Stimulated activated CD4-positive, alpha-beta T cell treated with anti-CD3 and anti-CD28 coated beads, Interleukin-4, amount 100 ng/mL, for 1 hour (primary cell): Measurements from ENCODE around the gene FBXO2.

Experiments
- DNase-seq: peaks from one replicate; pipeline ENCODE4 v3.0.0-alpha.2; 2020

Gene FBXO2

DNA sequence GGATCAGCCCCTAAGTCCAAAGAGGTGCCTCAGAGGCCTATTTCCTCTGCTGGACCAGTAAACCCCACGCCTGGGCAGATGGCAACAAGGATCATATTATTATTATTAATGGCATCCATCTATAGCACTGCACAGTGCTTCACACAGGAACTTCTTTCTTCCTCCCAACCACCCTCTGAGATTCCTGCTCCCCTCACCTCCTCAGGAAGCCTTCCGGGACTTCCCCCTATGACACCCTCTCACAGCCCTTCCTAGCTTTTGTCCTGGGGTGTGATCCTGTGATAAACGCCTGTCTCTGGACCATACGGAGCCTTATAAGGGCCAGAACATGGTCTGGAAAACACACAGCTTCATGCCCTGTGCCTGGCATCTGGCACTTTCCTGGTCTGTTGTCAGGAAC is 3.2 kb downstream of the FBXO2 start:
- DNase-seq = no peak

DNA sequence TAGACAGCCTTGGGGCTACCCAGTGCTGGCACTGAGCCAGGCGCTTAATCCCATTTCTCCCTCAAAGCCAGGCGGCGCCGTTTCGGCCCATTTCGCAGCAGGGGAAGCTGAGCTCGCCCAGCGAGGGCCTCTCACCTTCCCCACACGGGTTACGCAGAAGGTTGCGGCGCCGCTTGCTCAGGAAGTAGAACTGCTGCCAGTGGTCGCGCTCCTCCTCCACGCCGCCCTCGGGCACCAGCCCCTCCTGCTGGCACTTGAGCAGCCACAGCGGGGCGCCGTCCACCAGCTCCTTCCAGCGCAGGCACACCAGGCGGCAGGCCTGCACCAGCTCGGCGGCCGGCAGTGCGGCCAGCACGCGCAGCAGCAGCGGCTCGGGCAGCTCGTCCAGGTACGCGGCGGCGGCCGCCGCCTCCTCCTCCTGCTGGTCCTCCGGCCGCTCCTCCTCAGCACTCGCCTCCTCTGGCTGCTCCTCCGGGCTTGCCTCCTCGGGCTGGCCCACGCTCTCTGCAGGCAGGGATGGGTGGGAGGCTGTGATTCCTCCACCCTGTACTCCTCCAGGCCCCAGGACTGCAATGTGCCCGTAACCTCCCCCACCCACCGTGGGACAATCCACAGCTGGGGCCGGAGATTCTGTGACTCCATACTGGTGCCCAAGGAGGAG is 3.8 kb downstream of the FBXO2 start:
- peak; percentile 74 for DNase-seq

DNA sequence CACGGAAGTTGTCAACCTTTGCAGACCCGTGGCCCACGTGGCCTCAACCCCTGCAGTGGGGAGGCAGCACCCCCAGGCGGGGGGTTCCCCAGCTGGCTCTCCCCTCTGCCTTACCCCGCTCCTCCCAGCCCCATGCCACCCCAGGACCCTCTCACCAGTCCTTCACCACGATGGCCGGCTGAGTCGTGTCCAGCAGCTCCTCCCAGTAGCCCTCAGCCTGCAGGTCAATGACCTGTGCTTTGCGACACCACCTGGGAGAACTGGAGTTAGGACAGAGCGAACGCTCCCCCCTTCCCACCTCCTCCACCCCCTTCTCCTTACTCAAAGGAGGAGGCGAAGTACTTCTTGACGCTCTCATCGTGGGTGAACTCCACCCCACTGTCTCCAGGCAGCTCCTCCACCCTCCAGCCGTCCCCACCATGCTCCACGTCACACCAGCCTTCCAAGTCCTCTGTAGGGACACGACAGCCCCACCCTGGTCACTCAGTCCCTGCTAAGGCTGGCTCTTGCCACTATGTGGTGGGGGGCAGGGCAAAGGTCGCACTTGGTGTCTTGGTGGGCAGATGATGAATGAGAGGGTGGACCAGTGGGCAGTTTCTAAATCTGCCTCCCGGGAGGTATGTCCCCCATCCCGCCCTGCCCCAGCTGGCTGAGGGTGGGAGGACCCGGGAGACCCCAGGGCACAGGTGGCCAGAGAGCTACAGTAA is 4.5 kb downstream of the FBXO2 start:
- no peak for DNase-seq

DNA sequence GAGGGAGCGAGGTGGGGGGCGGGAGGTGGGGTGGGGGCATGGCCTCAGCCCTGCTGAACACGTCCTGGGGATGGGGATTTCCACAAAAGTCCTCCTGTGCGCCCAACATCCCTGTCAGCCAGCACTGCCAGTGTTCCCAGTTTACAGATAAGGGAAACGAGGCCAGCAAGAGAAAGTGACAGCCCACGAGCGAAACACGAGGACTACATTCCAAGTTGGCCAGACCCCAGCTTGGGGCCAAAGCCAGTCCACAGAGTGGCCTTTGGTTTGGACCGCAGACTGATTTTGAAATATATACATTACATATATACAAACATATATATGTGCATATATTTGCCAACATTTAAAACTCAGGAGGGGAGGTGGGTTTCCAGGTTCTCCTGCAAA is 5.0 kb downstream of the FBXO2 start:
- no peak for DNase-seq

DNA sequence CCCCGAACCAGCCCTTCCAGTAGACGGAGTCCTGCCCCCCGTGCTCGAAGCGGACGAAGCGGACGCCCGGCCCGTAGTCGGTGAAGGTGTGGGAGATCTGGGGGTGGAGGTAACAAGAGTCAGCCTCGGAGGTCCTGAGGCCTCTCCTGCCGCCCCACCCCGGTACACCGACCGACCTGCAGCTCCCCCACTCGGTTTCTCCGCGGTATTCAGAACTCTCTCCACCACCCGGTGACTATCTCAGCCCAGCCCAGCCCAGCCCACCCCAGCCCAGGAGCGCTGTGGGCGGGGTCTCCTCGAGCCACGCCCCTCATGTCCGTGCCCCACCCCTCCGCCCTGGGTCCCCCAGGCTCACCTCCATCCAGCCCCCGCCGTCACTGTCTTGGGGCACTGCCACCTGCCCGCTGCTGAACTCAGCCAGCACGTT is 5.5 kb downstream of the FBXO2 start:
- DNase-seq = peak; percentile 56

DNA sequence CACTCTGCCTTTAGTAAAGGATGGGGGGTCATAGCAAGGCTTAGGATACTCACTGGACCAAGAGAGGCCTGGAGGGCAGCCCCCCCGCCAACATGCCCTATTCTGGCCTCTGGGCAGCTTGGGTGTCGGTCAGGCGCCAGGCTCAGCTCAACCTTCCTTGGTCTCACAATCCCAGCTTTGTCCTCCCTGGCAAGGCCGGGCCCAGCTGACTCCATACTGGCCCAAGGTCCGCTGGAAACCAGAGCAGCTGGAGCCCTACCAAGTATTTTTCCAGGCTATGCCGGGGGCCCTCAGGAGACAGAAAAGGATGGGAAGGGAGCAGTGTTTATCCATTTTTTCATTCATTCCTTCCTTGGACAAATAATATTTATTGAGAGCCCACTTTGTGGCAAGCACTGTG is 6.2 kb downstream of the FBXO2 start:
- no peak for DNase-seq

DNA sequence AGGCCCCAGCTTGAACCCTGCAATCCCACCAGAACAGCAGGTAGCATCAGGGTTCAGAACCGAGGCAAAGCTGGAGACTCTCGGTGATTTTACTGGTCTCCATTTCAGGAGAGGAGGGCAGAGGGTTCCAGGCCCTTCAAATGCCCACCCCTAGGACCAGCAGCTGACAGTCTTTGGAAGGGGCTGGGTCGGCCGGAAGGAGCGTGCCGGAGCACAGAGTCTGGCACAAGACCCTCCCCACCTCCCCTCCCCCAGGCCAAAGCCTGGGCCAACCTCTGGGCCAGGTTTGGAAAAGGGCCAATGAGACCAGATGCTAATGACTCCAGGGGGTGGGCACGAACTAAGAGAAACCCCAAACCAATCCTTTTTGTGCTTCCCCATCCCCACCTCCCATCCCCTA is 6.9 kb downstream of the FBXO2 start:
- DNase-seq = no peak

DNA sequence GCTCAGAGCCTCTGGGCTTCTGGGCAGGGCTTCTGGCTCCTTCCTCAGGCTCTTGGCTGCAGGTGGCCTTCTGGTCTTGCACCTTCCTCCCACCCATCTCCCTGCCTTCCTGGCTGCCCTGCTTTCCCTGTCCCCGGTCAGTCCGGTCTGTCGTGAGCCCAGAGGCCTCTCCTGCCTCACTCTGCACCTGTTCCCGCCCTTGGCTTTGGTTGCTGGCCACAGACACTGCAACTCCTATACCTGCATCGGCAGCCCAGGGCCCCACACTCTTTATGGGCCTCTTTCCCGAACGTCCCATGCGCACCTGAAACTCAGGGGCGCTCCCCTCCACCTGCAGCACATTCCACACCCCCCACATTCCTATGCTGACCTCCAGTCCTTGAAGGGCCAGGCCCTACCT is 7.9 kb downstream of the FBXO2 start:
- DNase-seq = no peak

DNA sequence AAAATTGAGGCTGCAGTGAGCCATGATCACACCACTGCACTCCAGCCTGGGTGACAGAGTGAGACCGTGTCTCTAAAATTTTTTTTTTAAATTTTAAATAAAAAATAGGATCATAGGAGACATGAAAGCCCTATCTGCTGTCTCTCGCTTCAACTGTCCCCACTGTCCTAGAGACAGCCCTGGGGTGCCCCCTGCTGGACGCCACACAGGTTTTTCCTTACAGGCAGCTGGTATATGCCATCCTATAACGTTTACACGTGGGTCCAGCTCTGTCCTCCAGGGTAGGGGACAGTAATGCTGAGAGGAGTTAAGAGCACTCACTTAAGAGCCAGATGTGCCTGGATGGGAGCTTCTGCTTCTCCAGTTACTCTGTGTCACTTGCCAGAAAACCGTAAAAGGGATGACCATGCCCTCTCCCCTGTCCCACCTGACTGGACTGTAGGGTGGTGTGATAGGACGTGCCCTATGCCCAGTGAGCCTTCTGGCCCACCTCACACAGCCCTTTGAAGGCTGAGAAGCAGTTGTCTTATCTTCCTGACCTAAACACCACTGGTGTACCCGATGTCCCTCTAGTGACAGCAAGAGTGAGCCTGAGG is 8.5 kb downstream of the FBXO2 start:
- peak; percentile 86 for DNase-seq

DNA sequence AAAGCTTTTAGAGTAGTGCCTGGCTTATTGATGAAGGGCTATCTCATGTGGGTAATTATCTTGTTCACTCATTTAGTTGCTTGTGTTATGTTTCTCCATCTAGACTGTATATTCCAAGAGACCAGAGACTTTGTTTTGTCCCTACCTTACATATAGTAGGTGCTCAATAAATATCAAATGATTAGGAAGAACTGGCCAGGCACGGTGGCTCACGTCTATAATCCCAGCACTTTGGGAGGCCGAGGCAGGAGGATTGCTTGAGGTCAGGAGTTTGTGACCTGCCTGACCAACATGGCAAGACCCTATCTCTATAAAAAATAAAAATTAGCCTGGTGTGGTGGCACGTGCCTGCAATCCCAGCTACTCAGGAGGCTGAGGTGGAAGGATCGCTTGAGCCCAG is 9.0 kb downstream of the FBXO2 start:
- DNase-seq = no peak

DNA sequence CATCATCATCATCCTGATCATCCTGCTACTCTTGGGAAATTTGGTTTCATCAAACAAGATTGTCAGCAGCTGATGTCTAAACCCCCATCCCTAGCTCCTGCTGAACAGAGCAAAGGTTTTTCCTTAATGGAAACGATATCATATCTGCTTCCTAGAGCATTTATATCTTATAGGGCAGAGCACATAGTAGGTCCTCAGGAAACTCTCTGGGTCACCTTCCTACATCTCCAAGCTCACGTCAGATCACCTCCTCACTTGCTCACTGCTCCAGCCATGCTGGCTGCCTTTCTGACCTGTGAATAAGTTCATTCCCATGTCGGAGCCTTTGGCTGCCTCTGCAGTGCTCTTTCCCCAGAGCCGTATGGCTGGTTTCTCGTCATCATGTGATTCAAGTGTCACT is 10.4 kb downstream of the FBXO2 start:
- DNase-seq = no peak

DNA sequence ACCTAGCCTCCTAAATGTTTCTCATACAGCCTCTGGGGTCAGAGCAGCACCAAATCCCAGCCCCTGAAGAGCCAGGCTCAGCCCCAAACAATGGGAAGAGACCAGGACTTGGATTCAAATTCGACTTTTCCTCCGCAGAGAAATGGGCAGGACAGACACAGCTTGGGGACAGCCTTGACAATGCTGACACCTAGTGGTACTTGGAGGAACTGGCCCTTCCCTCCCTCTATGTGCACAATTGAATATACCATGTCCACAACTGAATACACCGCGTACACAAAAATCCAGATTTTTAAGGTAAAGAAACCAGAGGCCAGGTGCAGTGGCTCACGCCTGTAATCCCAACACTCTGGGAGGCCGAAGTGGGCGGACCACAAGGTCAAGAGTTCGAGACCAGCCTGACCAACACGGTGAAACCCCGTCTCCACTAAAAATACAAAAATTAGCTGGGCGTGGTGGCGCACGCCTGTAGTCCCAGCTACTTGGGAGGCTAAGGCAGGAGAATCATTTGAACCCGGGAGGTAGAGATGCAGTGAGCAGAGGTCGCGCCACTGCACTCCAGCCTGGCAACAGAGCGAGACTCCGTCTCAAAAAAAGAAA is 11.7 kb downstream of the FBXO2 start:
- peak; percentile 66 for DNase-seq

DNA sequence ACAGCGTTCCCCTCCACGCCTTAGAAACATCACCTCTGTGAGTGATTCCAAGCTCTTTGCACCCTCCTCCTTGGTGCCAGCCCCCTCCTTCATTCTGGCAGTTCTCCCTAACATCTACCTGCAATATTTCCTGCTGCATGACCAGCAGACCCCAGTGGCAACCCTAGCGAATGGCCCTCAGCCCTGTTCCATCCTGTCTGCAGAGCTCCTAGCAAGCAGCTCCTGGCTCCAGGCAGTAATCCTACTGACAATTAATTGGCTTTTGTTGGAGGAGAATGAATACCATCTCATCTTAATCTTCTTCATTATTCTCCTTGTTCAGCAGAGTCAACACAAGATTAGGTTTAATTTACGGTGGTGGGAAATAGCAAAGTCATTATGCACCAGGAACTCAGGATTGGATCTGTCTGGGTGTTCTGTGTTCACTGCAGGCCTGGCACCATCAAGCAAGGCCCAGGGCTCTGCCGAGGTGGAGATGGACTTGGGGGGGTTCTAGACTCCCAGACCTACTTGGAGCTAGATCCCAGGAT is 12.4 kb downstream of the FBXO2 start:
- no peak for DNase-seq

DNA sequence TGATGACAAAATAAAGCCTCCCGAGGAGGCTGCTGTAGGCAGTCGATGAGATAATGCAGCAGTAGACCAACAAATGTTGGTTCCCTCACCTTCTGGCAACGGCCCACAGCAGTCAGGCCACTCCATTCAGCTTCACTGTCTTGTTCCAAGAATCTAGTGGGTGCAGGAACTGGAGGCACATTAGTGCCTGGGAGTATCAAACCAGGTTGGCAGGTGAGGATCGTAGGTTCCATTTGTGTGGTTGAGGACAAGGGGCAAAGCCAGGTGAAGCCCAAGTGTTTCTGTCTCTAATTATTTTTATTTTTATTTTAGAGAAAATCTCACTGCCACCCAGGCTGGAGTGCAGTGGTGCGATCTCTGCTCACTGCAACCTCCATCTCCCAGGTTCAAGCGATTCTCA is 13.3 kb downstream of the FBXO2 start:
- DNase-seq = no peak

DNA sequence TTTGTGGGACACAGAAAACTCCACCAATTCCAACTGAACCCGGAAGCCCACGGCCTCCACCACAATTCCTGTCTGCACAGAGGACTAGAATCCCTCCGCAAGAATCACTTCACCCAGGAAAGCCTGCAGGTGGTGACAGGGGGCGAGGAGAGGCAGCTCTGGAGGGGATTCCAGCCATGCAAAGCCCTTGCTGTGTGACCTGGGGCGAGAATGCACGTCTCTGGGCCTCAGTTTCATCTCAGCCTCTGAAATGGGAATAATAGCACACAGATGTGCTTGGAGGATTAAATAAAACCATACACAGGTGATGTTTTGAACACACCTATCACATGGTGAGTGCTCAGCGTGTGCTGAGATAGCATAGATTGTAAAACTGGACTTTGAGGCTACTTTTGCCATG is 14.1 kb downstream of the FBXO2 start:
- no peak for DNase-seq

DNA sequence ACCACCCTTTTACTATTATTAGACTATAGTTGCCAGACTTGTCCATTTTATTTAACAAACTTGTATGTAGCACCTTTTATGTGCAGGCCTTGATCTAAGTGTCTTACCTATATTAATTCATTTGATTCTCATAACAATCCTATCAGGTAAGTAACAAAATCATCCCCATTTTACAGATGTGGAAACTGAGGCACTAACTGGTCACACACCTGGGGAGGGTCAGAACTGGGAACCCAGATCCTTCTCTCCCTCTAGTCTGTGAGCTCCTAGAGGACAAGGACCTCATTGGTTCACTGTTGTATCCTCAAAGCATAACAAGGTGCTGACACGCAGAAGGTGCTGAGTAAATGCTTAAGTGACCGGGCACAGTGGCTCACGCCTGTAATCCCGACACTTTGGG is 14.9 kb downstream of the FBXO2 start:
- DNase-seq = no peak

DNA sequence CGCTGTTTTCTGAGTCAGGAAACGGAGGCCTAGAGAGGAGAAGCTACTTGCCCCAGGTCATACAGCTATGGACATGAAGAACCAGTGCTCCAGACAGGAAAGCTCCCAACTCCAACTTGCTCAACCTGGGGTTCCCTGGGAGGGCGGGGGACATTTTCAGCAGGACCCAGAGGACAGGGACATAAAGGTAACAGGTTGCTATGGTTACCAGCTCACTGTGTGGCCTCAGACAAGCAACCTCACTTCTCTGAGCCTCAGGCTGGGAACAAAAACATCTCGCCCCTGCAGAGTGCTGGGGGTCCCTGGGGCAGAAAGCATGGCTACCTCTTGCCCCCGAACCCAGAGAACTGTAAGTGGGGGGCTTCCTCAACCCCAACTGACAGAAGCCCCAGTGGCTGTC is 16.1 kb downstream of the FBXO2 start:
- DNase-seq = no peak

DNA sequence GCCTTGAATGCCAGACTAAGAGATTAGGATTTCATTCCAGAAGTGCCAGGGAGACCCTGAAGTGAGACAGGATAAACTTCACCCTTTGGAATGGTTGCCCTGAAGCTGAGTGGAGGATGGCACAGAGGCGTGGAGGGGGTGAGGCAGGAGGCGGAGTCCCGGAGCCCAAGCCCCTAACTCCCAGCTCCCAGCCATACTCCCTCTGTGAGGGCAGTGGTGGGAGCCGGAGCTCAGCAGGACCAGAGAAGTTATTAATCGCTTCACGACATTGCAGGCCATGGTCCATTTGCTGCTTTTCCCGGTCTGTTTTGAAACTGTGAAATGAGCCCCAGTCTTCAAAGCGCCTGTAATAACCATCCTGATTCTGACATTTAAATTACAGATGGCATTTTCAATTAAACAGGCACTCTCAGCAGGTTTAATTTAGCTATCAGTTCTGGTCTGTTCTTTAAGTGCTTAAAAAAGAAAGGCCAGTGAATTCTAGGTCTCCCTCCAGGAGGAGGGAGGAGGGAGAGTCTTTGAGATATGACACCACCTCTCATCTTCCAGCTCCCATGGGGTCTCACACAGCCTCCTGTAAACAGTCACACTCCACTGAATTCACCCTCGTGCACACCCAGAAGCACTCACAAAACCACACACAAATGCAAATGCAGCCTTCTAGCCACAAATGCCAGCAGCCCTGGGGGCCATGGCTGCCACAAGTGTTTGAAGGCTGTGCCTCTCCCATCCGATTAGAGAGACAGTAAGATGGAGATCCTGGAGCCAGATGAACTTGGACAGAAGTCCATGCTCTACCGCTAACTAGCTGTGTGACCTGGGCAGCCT is 19.6 kb downstream of the FBXO2 start:
- no peak for DNase-seq

DNA sequence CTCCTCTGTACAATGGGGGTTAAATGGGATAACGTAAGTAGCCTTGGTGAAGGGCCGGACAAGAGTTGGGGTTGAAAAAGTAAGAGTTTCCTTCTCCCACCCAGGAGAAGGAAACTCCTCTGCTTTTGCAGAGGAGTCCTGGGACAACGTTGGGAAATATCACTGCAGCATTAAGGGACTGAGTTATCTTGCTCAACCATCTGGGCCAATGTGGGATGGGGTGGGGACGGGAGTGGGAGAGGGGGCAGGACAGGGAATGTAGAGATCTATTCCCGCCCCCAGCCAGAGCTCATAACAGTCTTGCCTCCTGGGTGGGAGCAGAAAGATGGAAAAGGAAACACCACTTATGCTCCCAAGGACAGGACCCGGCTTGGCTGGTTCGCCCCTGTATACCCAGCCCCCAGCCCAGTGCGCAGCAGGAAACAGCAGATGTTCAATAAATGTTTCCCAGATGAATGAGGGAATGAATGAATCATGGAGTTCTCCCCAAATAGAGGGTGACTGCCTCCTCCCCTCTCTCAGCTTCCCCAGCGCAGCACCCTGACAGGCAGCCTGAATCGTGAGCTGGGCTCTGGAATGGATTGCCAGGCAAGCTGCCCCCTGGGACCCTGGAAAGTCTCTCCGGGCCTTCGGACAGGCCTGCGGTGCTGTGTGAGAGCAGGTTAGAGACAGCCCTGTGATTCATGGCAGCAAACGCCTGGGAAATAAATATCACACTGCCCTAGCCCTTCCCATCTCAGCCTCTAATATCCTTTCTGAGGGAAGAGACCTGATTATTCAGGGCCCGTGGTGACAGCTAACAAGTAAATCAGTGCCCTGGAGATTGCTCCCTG is 24.8 kb downstream of the FBXO2 start:
- no peak for DNase-seq

DNA sequence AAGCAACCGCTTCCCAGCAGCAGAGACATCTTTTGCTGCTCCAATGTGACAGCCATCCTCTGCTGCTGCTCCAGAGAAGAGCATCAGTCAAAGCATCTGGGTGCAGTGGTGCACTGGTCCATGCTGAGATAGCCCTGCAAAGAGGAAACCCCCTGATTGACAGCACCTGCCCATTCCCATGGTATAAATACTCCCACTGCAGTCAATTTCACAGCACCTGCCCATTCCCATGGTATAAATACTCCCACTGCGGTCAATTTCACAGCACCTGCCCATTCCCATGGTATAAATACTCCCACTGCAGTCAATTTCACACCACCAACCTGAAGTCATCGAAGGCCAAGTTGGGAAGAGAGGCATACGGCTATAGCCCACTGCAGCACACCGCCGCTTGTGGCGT is 25.5 kb downstream of the FBXO2 start:
- DNase-seq = no peak

DNA sequence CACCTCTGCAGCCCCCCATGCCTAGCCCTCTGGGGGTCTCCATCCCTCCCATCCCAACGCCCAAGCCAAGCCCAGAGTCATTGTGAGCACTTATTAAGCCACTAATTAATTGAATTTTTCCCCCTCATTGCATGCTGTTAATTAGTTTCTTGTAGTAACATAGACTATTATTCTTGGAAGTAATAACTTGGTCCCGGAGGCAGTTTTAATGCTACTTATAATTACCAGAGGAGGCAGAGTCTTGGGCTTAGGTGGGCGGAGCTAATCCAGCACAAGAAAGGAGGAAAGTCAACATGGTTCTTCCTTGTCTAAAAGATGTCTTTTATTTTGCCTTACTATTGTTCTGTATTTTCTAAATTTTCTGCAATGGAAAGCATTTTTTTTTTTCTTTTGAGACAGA is 27.7 kb downstream of the FBXO2 start:
- no peak for DNase-seq

DNA sequence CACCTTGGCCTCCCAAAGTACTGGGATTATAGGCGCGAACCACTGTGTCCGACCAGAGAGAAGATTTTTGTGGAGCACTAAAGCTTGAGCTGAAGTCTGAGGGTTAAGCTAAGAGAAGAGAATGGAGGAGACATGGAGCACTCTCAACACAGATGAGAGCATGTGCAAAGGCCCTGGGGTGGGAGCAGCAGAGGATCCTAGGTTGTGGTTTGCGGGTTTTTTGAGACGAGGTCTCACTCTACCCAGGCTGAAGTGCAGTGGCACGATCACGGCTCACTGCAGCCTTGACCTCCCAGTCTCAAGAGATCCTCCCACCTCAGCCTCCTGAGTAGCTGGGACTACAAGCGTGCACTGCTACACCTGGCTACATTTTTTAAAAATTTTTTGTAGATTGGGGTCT is 30.5 kb downstream of the FBXO2 start:
- no peak for DNase-seq
